ENCODE data around the gene ZBTB21. TPM values are rescaled to one million over a fixed set of nuclear protein-coding genes. Genes with fewer than 3 reads are reported as not detected.

Gene ZBTB21
- total and polyA plus RNA-seq, 5 donors from 2014 or later, result 2.4 to 107 (median 5.7) TPM

DNA sequence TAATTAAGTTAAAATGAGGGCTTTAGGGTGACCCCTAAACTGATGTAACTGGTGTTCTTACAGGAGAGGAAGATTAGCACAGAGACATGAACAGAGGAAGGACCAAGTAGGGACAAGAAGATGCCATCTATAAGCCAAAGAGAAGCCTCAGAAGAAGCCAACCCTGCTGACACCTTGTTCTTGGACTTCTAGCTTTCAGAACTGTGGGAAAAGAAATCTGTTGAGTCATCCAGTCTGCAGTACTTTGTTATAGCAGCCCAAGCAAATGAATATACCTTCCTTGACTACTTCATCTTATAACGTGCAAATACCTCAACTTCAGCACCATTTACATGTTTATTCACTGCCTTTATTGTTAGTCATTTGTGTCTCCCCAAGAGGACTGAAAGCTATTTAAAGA lies 3.4 kb downstream of the ZBTB21 start:
- H3K9me3 Mint-ChIP-seq, result peaks cover 0 to 1% (median 0%) of the 10 kb centered on the region in 7 donors
- H3K27ac ChIP-seq (ENCODE audit: insufficient read depth, low read length, poor library complexity, severe bottlenecking), result no peak overlapping the region
- peaks cover 13% of the 10 kb centered on the region for H3K36me3 Mint-ChIP-seq
- peaks cover 27% of the 10 kb centered on the region for H3K4me1 ChIP-seq (ENCODE audit: control insufficient read depth, insufficient read depth, low read length, poor library complexity, severe bottlenecking)
- H3K9me3 ChIP-seq (ENCODE audit: control insufficient read depth in 2 of 2, low read length in 2 of 2), result no peaks in the 10 kb centered on the region
- peaks cover 4% of the 10 kb centered on the region for H3K27me3 Mint-ChIP-seq
- ATAC-seq (ENCODE audit: low read depth in 2 of 2) (no peak), DNase-seq (no peak)
- H3K36me3 ChIP-seq (ENCODE audit: control insufficient read depth, insufficient read depth, low read length), result peaks cover 3% of the 10 kb centered on the region
- H3K27me3 ChIP-seq (ENCODE audit: control insufficient read depth, insufficient read depth, low read length), result no peaks in the 10 kb centered on the region
- H3K4me3 Mint-ChIP-seq, result peak overlapping the region in 1 of 4 donors; percentile 50
- no peak overlapping the region for H3K27ac Mint-ChIP-seq
- no peak overlapping the region for H3K4me3 ChIP-seq (ENCODE audit: low read depth, low read length)
- peaks cover 22 to 55% (median 36%) of the 10 kb centered on the region in 4 donors for H3K4me1 Mint-ChIP-seq

DNA sequence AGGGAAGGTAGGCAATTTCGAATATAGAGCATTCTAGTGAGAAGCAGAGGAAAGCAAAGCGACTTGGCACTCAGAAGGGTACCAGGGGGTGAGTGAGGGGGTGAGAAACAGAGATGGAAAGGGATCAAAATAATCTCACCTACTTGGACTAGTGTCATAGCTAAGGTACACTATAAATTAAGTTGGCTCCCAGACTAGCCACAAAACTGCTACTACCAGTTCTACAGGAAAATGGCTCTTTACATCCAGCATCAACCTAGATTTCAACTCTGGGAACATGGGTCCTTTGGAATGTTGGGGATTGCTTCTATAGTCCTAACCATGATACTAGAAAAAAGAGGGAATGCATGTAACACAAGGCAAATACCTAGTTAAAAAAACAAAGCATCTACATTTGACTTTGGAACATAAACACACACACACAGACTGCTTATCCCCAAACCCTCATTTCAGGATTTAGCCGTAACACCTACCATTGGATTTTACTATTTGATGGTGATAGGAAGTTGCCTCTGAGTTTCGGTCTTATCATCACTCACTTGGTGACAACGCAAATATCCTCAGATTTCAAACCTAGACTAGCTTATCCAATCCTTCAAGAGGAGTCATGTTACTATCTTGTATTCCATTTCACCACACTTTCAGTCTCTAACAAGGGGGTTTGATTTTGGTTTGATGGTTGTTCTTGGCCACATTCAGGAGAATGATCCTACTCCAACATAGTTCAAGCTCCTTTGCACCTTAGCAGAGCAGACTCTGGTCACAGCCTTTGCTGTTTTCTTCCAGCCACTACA lies 5.6 kb downstream of the ZBTB21 start:
- Mint-ChIP-seq H3K9me3 (no peaks in the 10 kb centered on the region), H3K27me3 (no peaks in the 10 kb centered on the region), H3K27ac (peak overlapping the region in 2 of 3 donors; percentile 43 to 87), H3K4me3 (peak overlapping the region in 1 of 4 donors; percentile 76), H3K36me3 (peaks cover 25% of the 10 kb centered on the region), H3K4me1 (peaks cover 22 to 56% (median 39%) of the 10 kb centered on the region in 4 donors)
- Histone ChIP-seq H3K36me3 (ENCODE audit: control insufficient read depth, insufficient read depth, low read length) (peaks cover 7% of the 10 kb centered on the region), H3K27ac (ENCODE audit: insufficient read depth, low read length, poor library complexity, severe bottlenecking) (no peak overlapping the region), H3K9me3 (ENCODE audit: control insufficient read depth in 2 of 2, low read length in 2 of 2) (no peaks in the 10 kb centered on the region), H3K27me3 (ENCODE audit: control insufficient read depth, insufficient read depth, low read length) (no peaks in the 10 kb centered on the region), H3K4me3 (ENCODE audit: low read depth, low read length) (no peak overlapping the region), H3K4me1 (ENCODE audit: control insufficient read depth, insufficient read depth, low read length, poor library complexity, severe bottlenecking) (peaks cover 23% of the 10 kb centered on the region)
- DNase-seq (no peak), ATAC-seq (ENCODE audit: low read depth in 2 of 2) (no peak)

GRCh38 chr21:42003051-42003461 lies 7.1 kb downstream of the ZBTB21 start:
- Histone ChIP-seq H3K36me3 (ENCODE audit: control insufficient read depth, insufficient read depth, low read length) (peaks cover 13% of the 10 kb centered on the region), H3K4me1 (ENCODE audit: control insufficient read depth, insufficient read depth, low read length, poor library complexity, severe bottlenecking) (peaks cover 16% of the 10 kb centered on the region), H3K27ac (ENCODE audit: insufficient read depth, low read length, poor library complexity, severe bottlenecking) (no peak overlapping the region), H3K9me3 (ENCODE audit: control insufficient read depth in 2 of 2, low read length in 2 of 2) (no peaks in the 10 kb centered on the region), H3K4me3 (ENCODE audit: low read depth, low read length) (peak overlapping the region; percentile 41), H3K27me3 (ENCODE audit: control insufficient read depth, insufficient read depth, low read length) (no peaks in the 10 kb centered on the region)
- ATAC-seq (ENCODE audit: low read depth in 2 of 2) (no peak), DNase-seq (no peak)
- no peaks in the 10 kb centered on the region for H3K9me3 Mint-ChIP-seq
- H3K27ac Mint-ChIP-seq, result peak overlapping the region in 2 of 3 donors; percentile 47 to 76
- H3K4me3 Mint-ChIP-seq, result peak overlapping the region in 1 of 4 donors; percentile 59
- H3K36me3 Mint-ChIP-seq, result peaks cover 28% of the 10 kb centered on the region
- H3K4me1 Mint-ChIP-seq, result peaks cover 25 to 50% (median 40%) of the 10 kb centered on the region in 4 donors
- H3K27me3 Mint-ChIP-seq, result no peaks in the 10 kb centered on the region

- Mint-ChIP-seq H3K9me3 (no peaks in the 10 kb centered on the region), H3K4me1 (peaks cover 20 to 44% (median 36%) of the 10 kb centered on the region in 4 donors), H3K36me3 (peaks cover 32% of the 10 kb centered on the region), H3K27me3 (no peaks in the 10 kb centered on the region), H3K27ac (peak overlapping the region; percentile 47 to 83 (median 76)), H3K4me3 (peak overlapping the region; percentile 11 to 66 (median 44))
- Histone ChIP-seq H3K4me1 (ENCODE audit: control insufficient read depth, insufficient read depth, low read length, poor library complexity, severe bottlenecking) (peaks cover 16% of the 10 kb centered on the region), H3K4me3 (ENCODE audit: low read depth, low read length) (peak overlapping the region; percentile 41), H3K27ac (ENCODE audit: insufficient read depth, low read length, poor library complexity, severe bottlenecking) (no peak overlapping the region), H3K27me3 (ENCODE audit: control insufficient read depth, insufficient read depth, low read length) (no peaks in the 10 kb centered on the region), H3K36me3 (ENCODE audit: control insufficient read depth, insufficient read depth, low read length) (peaks cover 13% of the 10 kb centered on the region), H3K9me3 (ENCODE audit: control insufficient read depth in 2 of 2, low read length in 2 of 2) (no peaks in the 10 kb centered on the region)
- DNase-seq (peak; percentile 40 to 88 (median 43)), ATAC-seq (ENCODE audit: low read depth in 2 of 2) (peak; percentile 84 to 92)
Observed at GRCh38 chr21:42002421-42002958, 7.7 kb downstream of the ZBTB21 start.

DNA sequence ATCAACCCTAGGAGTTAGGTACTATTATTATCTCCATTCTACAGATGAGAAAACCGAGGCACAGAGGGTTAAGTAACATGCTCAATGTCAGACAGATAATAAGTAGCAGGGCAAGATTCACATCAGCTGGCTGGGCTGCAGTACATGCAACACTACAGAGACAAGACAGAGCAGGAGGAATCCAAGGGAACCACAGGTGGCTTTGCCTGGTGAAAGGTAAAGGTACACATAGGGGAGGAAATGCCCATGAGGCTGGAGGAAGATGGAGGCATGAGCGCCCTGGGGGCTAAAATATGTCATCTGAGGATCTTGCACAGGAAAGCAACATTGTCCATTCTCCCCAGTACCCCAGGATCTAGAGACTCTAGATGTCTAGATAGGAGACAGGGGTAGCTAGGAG lies 8.4 kb downstream of the ZBTB21 start:
- H3K27ac ChIP-seq (ENCODE audit: insufficient read depth, low read length, poor library complexity, severe bottlenecking), result no peak overlapping the region
- H3K4me3 ChIP-seq (ENCODE audit: low read depth, low read length), result no peak overlapping the region
- H3K4me1 ChIP-seq (ENCODE audit: control insufficient read depth, insufficient read depth, low read length, poor library complexity, severe bottlenecking), result peaks cover 16% of the 10 kb centered on the region
- H3K36me3 Mint-ChIP-seq, result peaks cover 34% of the 10 kb centered on the region
- no peaks in the 10 kb centered on the region for H3K9me3 ChIP-seq (ENCODE audit: control insufficient read depth in 2 of 2, low read length in 2 of 2)
- H3K4me1 Mint-ChIP-seq, result peaks cover 17 to 39% (median 30%) of the 10 kb centered on the region in 4 donors
- no peak for DNase-seq
- H3K27me3 ChIP-seq (ENCODE audit: control insufficient read depth, insufficient read depth, low read length), result no peaks in the 10 kb centered on the region
- no peaks in the 10 kb centered on the region for H3K27me3 Mint-ChIP-seq
- peaks cover 12% of the 10 kb centered on the region for H3K36me3 ChIP-seq (ENCODE audit: control insufficient read depth, insufficient read depth, low read length)
- peak overlapping the region in 2 of 3 donors; percentile 13 to 47 for H3K27ac Mint-ChIP-seq
- ATAC-seq (ENCODE audit: low read depth in 2 of 2), result no peak
- H3K4me3 Mint-ChIP-seq, result peak overlapping the region; percentile 5 to 32 (median 26)
- no peaks in the 10 kb centered on the region for H3K9me3 Mint-ChIP-seq

GRCh38 chr21:42000908-42001307 lies 9.3 kb downstream of the ZBTB21 start:
- Histone ChIP-seq H3K4me1 (ENCODE audit: control insufficient read depth, insufficient read depth, low read length, poor library complexity, severe bottlenecking) (peaks cover 16% of the 10 kb centered on the region), H3K4me3 (ENCODE audit: low read depth, low read length) (no peak overlapping the region), H3K27me3 (ENCODE audit: control insufficient read depth, insufficient read depth, low read length) (no peaks in the 10 kb centered on the region), H3K36me3 (ENCODE audit: control insufficient read depth, insufficient read depth, low read length) (peaks cover 18% of the 10 kb centered on the region), H3K27ac (ENCODE audit: insufficient read depth, low read length, poor library complexity, severe bottlenecking) (no peak overlapping the region), H3K9me3 (ENCODE audit: control insufficient read depth in 2 of 2, low read length in 2 of 2) (peaks cover 0 to 1% of the 10 kb centered on the region in 2 experiments)
- no peaks in the 10 kb centered on the region for H3K27me3 Mint-ChIP-seq
- DNase-seq (no peak), ATAC-seq (ENCODE audit: low read depth in 2 of 2) (no peak)
- peak overlapping the region in 2 of 4 donors; percentile 27 to 59 for H3K4me3 Mint-ChIP-seq
- H3K36me3 Mint-ChIP-seq, result peaks cover 39% of the 10 kb centered on the region
- H3K27ac Mint-ChIP-seq, result peak overlapping the region in 1 of 3 donors; percentile 23
- no peaks in the 10 kb centered on the region for H3K9me3 Mint-ChIP-seq
- H3K4me1 Mint-ChIP-seq, result peaks cover 17 to 35% (median 27%) of the 10 kb centered on the region in 4 donors

DNA sequence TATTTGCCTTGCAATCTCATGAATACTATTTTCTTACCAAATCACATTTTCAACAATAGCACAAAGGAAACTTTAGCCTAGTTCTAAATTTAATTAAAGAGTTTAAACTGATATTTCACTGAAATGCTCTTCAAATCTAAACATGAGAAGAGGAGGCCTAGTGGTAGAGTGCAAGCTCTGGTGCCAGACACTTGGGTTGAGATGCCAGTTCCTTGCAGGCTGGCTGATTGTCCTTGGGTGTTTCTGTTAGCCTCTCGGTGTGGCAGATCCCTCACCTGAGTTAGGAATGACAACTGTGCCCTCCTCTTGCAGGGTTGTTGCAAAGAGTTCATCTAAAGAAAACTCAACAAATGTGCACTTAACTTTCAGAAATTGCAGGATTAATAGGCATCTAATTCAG lies 12.5 kb downstream of the ZBTB21 start:
- peaks cover 37% of the 10 kb centered on the region for H3K36me3 ChIP-seq (ENCODE audit: control insufficient read depth, insufficient read depth, low read length)
- no peak for DNase-seq
- Mint-ChIP-seq H3K27me3 (no peaks in the 10 kb centered on the region), H3K9me3 (peaks cover 0 to 6% (median 0%) of the 10 kb centered on the region in 7 donors), H3K27ac (no peak overlapping the region), H3K36me3 (peaks cover 56% of the 10 kb centered on the region), H3K4me1 (peaks cover 16 to 22% (median 16%) of the 10 kb centered on the region in 4 donors), H3K4me3 (no peak overlapping the region)
- ATAC-seq (ENCODE audit: low read depth in 2 of 2), result no peak
- no peak overlapping the region for H3K27ac ChIP-seq (ENCODE audit: insufficient read depth, low read length, poor library complexity, severe bottlenecking)
- H3K27me3 ChIP-seq (ENCODE audit: control insufficient read depth, insufficient read depth, low read length), result no peaks in the 10 kb centered on the region
- H3K4me3 ChIP-seq (ENCODE audit: low read depth, low read length), result no peak overlapping the region
- H3K9me3 ChIP-seq (ENCODE audit: control insufficient read depth in 2 of 2, low read length in 2 of 2), result peaks cover 0 to 8% of the 10 kb centered on the region in 2 experiments
- peaks cover 10% of the 10 kb centered on the region for H3K4me1 ChIP-seq (ENCODE audit: control insufficient read depth, insufficient read depth, low read length, poor library complexity, severe bottlenecking)
